HG02678 (cell line): Measurements from ENCODE around the gene KCNN3.
"Not testable (repeated sequence)": the region's sequence is repeated elsewhere in the genome, so short reads cannot be mapped to it uniquely, and the experiment has no call there.

Experiments used
- ATAC-seq: cut with Tn5 transposase; IDR thresholded peaks from one replicate; pipeline ENCODE4 v1.9.1; 2021; ENCODE audit warnings: mild to moderate bottlenecking, moderate library complexity; ENCODE audit not compliant: unreplicated experiment

The KCNN3 gene

GRCh38 chr1:154870115-154870571 is at the start of gene KCNN3:
TSS of gene KCNN3 (minus strand) at chr1:154870281. CDS start at chr1:154869964, 317 bp downstream.
- peak; percentile 86 for ATAC-seq

- no peak for ATAC-seq
These were observed 43.2 kb upstream of the KCNN3 start for GRCh38 chr1:154913273-154913672.

DNA sequence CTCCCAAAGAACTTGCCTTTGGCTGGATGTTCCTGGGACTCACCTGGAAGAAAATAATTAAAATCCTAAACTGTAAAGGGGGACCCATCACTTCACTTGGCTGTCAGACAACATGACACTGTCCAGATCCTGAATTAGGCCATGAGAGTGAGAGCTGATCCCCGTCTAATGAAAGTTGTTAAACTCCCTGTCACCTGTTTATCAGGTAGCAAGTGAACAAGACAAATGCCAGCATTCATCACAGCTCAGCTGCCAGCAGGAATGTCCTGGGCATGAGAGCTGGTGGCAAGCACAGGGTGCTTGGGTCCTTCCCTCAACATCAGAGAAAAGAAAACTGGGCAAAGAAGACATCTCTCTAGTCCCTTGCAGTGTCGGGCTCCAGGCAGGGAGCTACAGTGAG is 42.7 kb upstream of the KCNN3 start:
- ATAC-seq, result no peak

DNA sequence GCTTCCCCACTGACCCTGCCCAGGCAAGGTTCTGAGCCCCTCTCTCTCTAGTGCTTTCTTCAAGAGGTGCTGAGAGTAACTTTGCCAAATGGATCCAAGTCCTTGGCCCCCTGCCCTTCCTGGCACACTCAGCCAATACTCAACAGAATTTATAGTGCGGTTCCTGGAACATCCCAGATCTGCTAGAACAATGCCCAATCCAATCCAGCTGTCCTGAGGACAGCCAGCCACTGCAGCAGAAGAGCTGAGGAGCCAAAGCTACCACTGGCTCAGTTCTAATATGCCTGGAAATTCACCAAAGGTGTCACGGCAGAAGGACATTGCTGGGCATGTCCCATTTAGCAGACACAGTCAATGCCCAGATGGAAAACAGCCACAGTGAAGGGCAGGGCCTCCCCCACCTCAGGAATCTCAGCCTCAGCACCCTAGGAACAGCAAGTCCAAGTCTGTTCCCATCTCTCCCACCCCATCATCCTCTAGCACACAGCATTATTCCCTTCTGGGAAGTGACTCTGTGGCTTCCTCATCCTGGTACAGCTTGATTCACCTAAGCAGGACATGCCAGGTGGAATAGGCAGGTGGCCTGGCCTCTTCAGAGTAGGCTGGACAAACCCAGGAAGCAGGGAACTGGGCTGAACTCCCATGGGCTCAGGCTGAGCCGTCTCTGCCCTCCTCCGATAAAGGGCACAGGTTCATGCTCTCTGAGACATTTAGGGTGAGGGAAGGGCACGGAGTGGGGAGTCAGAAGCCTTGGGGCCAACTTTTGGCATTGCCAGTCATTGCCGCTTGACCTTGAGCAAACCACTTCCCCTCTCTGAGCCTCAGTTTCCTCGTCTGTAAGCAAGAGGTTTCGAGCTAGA is 41.8 kb upstream of the KCNN3 start:
- no peak for ATAC-seq

GRCh38 chr1:154910851-154911250 is 40.8 kb upstream of the KCNN3 start:
- ATAC-seq, result no peak

DNA sequence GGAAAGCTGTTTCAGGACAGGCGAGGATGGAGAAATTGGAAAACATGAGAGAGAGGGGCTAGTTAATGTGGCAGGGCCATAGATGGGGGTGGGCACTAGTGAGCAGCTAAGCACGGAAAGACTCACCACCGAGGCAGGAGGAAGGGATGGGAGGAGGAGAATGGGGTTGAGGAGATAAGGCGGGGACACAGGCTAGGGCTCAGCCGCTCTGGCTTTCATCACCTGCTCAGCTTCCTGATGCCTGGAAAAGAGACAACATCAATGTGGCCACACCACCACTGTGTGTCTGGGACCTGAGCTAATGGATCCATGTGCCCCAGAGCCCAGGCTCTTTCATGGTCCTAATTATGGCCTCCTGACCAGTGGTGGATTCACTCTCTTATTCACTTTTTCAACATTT is 38.9 kb upstream of the KCNN3 start:
- ATAC-seq, result no peak

DNA sequence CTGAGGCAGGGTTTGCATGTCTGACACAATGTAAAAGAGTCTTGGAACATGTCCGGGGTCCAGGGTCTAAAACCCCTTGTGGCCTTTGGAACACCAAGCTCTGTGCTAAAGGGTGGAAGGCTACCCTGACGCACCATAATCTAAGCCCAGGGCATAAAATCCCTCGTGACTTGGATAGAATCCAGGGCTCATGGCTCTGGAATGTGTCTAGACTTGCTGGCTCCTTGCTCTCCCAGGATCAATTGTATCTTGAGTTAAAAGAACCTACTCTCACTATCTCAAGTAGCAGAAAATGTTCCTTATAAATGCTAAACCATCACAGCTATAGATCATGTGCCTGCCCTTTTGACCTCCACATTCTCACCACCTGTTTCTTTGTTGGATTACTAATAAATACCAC is 38.0 kb upstream of the KCNN3 start:
- not testable (repeated sequence) for ATAC-seq

DNA sequence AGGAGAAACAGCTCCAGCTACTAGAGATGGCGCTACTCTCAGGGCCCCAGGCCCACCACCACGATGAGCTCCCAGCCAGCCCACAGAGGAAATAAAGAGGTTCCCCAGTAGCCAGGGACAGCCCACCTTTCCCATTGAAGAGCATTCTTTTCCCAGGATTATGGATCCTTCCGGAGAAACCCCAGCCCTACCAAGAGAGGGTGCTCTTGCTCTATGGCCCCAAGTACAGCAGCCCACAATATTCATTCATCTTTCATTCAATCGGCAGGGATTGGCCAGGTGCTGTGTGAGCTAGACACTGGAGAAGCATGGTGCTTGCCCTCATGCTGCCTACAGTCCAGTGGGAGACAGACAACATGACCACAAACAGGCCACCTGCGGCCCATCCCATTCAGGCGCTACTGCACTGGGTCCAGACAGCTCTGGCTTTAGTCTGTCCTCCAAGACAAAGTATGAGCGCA is 36.6 kb upstream of the KCNN3 start:
- no peak for ATAC-seq

- ATAC-seq, result no peak
These were observed 33.0 kb upstream of the KCNN3 start for GRCh38 chr1:154902938-154903566.

DNA sequence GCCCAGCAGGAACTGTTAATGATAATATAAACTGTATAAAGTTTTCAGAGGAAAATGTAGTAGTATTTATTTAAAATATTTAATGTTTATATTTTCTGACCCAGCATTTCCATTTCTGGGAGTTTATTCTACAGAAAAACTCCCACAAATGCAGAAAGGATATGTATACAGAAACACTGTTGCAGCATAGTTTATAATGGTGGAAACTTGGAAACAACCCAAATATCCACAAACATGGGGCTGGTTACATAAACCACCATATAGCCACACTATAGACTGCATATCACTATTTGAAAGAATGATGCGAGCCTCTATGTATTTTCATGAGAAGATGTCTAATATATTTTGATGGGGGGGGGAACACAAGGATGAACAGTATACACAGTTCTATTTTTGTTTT is 31.5 kb upstream of the KCNN3 start:
- ATAC-seq, result no peak

GRCh38 chr1:154899041-154899440 is 29.0 kb upstream of the KCNN3 start:
- ATAC-seq, result no peak

DNA sequence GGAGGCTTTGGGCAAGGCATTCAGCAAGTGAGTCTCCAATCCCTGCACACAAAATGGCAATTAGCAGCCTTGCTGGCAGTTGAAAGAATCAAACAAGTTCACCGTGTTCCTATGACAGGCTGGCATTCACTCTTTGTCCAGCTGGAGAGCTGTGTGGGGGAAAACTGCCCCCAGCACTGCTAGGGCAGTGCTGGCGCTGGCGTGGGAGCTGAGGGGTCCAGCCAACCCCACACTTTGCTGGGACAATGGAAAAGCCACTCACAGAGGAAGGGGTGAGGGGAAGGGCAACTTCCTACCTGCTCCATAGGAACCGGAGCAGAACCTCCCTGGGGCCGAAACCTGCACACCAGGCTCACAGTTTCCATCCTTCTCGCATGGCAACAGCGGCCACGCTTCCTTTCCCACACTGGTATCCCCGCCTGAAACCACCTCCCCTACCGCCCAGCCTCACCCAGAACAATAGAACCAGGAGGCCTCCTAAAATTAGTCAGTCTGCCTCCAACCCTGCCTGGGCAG is 26.7 kb upstream of the KCNN3 start:
- no peak for ATAC-seq

- ATAC-seq, result no peak
These were observed 25.7 kb upstream of the KCNN3 start for GRCh38 chr1:154895798-154896197.

GRCh38 chr1:154891452-154891851 is 21.4 kb upstream of the KCNN3 start:
- ATAC-seq, result no peak

GRCh38 chr1:154888757-154889156 is 18.7 kb upstream of the KCNN3 start:
- ATAC-seq, result no peak

DNA sequence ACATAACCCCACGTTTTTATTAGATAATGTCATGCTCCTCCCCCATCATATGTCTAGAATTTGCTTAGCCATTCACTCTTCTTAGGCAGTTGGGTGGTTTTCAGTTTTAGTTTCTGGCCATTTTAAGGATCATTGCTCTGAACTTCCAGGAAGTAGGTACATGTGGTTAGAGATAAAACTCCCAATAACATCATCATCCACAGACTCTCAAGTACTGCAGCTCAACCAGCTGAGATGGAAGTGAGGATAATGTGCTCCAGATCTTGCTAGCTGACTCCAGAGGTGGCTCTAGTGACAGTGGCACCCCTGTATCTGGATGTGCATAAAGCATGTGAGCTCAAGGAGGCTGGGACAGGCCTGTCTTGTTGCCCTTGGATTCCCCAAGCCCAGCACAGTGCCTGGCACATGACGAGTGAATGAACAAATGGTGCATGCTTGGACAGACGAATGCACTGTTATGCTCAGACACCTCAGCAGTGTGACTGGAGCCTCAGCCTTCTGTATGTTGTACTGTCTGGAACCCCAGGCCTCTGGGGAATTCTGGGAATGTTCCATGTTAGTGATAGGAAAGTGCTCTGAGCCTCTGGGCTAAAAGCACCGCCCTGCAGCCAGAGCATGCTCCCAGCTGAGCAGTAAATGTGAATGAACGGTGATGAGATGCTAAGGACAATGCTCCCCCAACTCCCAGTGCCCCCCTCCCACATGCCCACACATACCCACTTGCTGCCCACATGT is 16.4 kb upstream of the KCNN3 start:
- no peak for ATAC-seq

DNA sequence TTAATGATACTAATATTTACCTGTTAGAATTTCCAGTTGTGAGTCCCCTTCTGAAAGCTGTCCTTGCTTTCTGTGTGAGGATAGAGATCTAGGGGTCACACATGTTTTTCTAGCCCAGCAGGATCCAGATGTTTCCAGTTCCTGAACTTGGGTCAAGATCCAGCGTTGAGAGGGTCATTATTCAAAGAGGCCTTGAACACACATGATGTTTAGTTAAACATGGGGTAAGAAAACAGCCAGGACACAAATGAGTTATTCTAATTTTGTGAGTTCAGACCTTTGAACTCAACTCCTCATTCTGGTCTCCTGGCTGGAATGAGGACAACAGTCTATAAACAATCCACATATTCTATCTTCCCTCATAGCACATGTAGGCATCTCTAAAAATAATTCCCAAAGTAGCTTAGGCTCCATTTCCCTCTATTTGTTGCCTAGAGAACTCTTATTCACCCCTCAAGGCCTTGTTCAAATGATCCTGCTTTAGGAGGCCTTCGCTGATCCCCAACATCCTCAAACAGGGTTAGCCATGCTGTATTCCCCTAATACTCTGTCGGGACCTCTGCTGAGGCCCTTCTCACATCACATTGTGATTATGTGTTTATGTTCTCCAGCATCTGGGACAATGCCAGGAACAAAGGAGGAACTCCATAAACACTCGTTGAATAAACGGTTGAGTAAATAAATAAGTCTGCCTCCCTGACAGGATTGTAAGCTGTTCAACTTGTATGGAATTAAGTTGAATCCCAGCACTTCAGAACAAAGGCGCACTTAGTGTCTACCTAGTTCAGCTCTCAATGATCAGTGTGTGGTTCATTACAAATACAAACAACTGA is 15.0 kb upstream of the KCNN3 start:
- no peak for ATAC-seq

DNA sequence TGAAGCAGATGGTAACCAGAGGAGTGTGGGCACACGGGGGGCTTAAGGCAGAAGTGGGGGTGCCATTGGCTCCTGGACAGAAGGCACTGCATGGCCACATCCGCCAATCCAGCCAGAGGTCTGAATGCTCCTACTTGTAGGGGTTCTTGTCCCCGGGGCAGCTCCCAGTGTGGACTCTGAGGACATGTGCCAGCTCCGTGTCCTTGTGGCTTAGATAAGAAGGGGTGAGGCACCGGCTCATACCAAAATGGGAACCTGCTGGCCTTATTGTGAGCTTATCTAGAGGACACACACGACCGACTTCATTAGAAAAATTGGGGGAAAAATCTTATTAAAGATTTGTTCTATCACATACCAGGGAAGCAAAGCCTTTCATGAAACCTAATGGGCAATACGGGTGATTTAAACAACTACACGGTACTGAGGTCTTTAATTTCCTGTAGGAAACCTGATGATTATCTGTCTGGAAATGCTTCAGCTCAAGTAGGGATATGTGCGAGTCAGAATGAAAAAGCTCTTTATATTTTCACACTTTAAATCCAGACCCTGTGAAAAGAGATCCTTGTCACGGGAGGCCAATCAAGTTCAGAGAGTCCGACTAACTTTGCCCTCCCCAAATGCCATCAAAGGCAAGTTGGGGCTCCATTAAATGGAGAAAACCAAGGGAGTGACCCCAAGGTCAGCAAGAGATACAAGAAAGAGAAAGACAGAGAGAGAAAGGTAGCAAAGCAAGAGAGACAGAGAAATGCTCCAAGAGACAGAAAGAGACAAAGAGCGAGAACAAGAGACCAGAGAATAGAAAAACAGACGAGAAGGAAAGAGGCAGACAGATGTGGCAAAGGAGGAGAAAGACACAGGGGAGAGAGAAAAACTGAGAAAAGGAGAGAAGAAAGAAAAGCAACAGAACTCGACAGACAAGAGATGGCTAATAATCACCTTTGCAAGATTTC is 14.1 kb upstream of the KCNN3 start:
- no peak for ATAC-seq

GRCh38 chr1:154881820-154882535 is 11.9 kb upstream of the KCNN3 start:
- no peak for ATAC-seq
